ENCODE results near the gene DNAH8.

DNA sequence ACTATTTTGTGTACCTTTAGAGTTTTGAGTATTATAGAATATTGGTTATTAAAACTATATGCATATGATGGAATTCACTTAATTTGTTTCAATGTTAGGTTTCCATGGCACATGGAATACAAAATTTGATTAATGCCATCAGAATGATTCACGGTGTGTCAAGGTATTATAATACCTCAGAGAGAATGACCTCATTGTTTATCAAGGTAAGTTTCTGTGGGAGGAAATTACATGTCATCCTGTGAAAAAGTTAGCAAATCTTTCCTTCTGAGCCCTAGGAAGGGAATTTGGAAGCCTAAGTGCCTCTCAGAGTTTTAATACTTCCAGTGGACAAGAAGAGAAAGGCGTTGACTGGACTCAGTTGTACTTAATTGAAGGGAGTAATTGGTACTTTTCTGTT is 40.8 kb downstream of the DNAH8 start:
- no peak for TF ChIP-seq EZH2 (IDR thresholded peaks at IDR 0.05; ENCODE audit: borderline replicate concordance, low read length)
- TF ChIP-seq, protein P1, sequence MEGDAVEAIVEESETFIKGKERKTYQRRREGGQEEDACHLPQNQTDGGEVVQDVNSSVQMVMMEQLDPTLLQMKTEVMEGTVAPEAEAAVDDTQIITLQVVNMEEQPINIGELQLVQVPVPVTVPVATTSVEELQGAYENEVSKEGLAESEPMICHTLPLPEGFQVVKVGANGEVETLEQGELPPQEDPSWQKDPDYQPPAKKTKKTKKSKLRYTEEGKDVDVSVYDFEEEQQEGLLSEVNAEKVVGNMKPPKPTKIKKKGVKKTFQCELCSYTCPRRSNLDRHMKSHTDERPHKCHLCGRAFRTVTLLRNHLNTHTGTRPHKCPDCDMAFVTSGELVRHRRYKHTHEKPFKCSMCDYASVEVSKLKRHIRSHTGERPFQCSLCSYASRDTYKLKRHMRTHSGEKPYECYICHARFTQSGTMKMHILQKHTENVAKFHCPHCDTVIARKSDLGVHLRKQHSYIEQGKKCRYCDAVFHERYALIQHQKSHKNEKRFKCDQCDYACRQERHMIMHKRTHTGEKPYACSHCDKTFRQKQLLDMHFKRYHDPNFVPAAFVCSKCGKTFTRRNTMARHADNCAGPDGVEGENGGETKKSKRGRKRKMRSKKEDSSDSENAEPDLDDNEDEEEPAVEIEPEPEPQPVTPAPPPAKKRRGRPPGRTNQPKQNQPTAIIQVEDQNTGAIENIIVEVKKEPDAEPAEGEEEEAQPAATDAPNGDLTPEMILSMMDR (conservative IDR thresholded peaks at IDR 0.05 in 1 of 2, IDR thresholded peaks at IDR 0.05 in 1 of 2; ENCODE audit: extremely low read depth in 1 of 2, insufficient read depth in 1 of 2, low read depth in 1 of 2, low read length in 2 of 2), result no peak
